ENCODE measurements around the gene RPL41. TPM values are rescaled to one million over a fixed set of nuclear protein-coding genes. Genes with fewer than 3 reads are reported as not detected.

The RPL41 gene
- total RNA-seq, 6 experiments from 2014 or later: 2,722 to 3,464 (median 3,292) TPM

DNA sequence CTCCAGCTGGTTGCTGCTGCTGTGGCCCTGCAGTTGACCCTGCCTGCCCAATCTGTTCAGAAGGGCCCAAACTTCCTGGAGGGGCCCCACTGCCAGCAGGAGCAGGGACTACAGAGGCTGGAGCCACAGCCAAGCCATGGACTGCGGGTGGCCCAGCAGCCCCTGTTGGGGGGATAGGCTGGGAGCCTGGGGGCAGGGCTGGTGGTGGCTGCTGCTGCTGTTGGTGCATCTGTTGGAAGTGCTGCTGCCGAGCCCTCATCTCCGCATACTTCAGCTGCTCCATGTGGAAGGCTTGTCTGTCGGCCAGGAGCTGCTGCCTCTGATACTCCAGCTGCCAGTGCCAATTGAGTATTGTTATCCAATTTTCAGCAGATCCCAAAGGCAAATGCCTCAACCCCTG, 48.9 kb downstream of the RPL41 start:
- DNase-seq: no peak
- Mint-ChIP-seq H3K4me1 (ENCODE audit: low read depth) (peaks cover 25% of the 10 kb centered on the region), H3K27ac (peak overlapping the region; percentile 63), H3K36me3 (ENCODE audit: low read depth) (peaks cover 46% of the 10 kb centered on the region), H3K9me3 (no peaks in the 10 kb centered on the region), H3K4me3 (no peak overlapping the region), H3K27me3 (ENCODE audit: insufficient read depth) (peaks cover 38% of the 10 kb centered on the region)
- TF ChIP-seq CTCF (IDR thresholded peaks at IDR 0.05): no peak

Other genes with a start within 250 kb of the RPL41 start
- gene PYM1, start 188.7 kb upstream of the RPL41 start, total RNA-seq (2021; fragmentation: NEBNext Ultra II Directional; extraction: Animal tissue kit (Norgen Biotek cat#: 25700)): 10 to 100 TPM; 25.0 to 32.3 (median 28.3) TPM
- 10 to 100 TPM; 67.1 to 87.4 (median 79.6) TPM for gene DGKA, start 185.5 kb upstream of the RPL41 start, total RNA-seq (2021; fragmentation: NEBNext Ultra II Directional; extraction: Animal tissue kit (Norgen Biotek cat#: 25700))
- gene PMEL, start 150.6 kb upstream of the RPL41 start, total RNA-seq (2021; fragmentation: NEBNext Ultra II Directional; extraction: Animal tissue kit (Norgen Biotek cat#: 25700)): 1 to 10 TPM in 1 of 6 experiments, under 1 TPM in 5; 0.47 to 1.3 (median 0.59) TPM
- gene CDK2, start 149.8 kb upstream of the RPL41 start, total RNA-seq (2021; fragmentation: NEBNext Ultra II Directional; extraction: Animal tissue kit (Norgen Biotek cat#: 25700)): 10 to 100 TPM; 27.1 to 61.0 (median 53.9) TPM
- gene RAB5B, start 142.6 kb upstream of the RPL41 start, total RNA-seq (2021; fragmentation: NEBNext Ultra II Directional; extraction: Animal tissue kit (Norgen Biotek cat#: 25700)): 100 to 1,000 TPM in 2 of 6 experiments, 10 to 100 TPM in 4; 90.2 to 107 (median 96.5) TPM
- gene SUOX, start 119.4 kb upstream of the RPL41 start, total RNA-seq (2021; fragmentation: NEBNext Ultra II Directional; extraction: Animal tissue kit (Norgen Biotek cat#: 25700)): 10 to 100 TPM; 15.2 to 19.4 (median 17.0) TPM
- 1 to 10 TPM; 5.2 to 7.2 (median 5.9) TPM for gene IKZF4, start 95.6 kb upstream of the RPL41 start, total RNA-seq (2021; fragmentation: NEBNext Ultra II Directional; extraction: Animal tissue kit (Norgen Biotek cat#: 25700))
- 100 to 1,000 TPM in 1 of 6 experiments, 10 to 100 TPM in 5; 40.7 to 151 (median 52.1) TPM for gene RPS26, start 74.7 kb upstream of the RPL41 start, total RNA-seq (2021; fragmentation: NEBNext Ultra II Directional; extraction: Animal tissue kit (Norgen Biotek cat#: 25700))
- gene ERBB3, start 36.5 kb upstream of the RPL41 start, total RNA-seq (2021; fragmentation: NEBNext Ultra II Directional; extraction: Animal tissue kit (Norgen Biotek cat#: 25700)): 1 to 10 TPM; 1.0 to 2.5 (median 1.8) TPM
- 100 to 1,000 TPM; 144 to 190 (median 177) TPM for gene PA2G4, start 12.1 kb upstream of the RPL41 start, total RNA-seq (2021; fragmentation: NEBNext Ultra II Directional; extraction: Animal tissue kit (Norgen Biotek cat#: 25700))
- gene ZC3H10, start 1.6 kb downstream of the RPL41 start, total RNA-seq (2021; fragmentation: NEBNext Ultra II Directional; extraction: Animal tissue kit (Norgen Biotek cat#: 25700)): 1 to 10 TPM; 3.3 to 4.7 (median 3.8) TPM
- gene ESYT1, start 11.6 kb downstream of the RPL41 start, total RNA-seq (2021; fragmentation: NEBNext Ultra II Directional; extraction: Animal tissue kit (Norgen Biotek cat#: 25700)): 100 to 1,000 TPM; 136 to 174 (median 151) TPM
- 100 to 1,000 TPM in 5 of 6 experiments, 10 to 100 TPM in 1; 84.5 to 119 (median 108) TPM for gene MYL6B, start 36.0 kb downstream of the RPL41 start, total RNA-seq (2021; fragmentation: NEBNext Ultra II Directional; extraction: Animal tissue kit (Norgen Biotek cat#: 25700))
- gene MYL6, start 41.7 kb downstream of the RPL41 start, total RNA-seq (2021; fragmentation: NEBNext Ultra II Directional; extraction: Animal tissue kit (Norgen Biotek cat#: 25700)): 1,000 to 10,000 TPM; 2,668 to 3,384 (median 3,141) TPM
- 10 to 100 TPM; 72.1 to 99.8 (median 87.1) TPM for gene SMARCC2, start 72.8 kb downstream of the RPL41 start, total RNA-seq (2021; fragmentation: NEBNext Ultra II Directional; extraction: Animal tissue kit (Norgen Biotek cat#: 25700))
- gene RNF41, start 105.3 kb downstream of the RPL41 start, total RNA-seq (2021; fragmentation: NEBNext Ultra II Directional; extraction: Animal tissue kit (Norgen Biotek cat#: 25700)): 100 to 1,000 TPM in 1 of 6 experiments, 10 to 100 TPM in 5; 65.9 to 103 (median 71.2) TPM
- 10 to 100 TPM; 46.8 to 53.6 (median 49.4) TPM for gene NABP2, start 107.7 kb downstream of the RPL41 start, total RNA-seq (2021; fragmentation: NEBNext Ultra II Directional; extraction: Animal tissue kit (Norgen Biotek cat#: 25700))
- under 1 TPM in 1 of 6 experiments, not detected in 5; 0.10 TPM for gene SLC39A5, start 113.4 kb downstream of the RPL41 start, total RNA-seq (2021; fragmentation: NEBNext Ultra II Directional; extraction: Animal tissue kit (Norgen Biotek cat#: 25700))
- 10 to 100 TPM; 57.9 to 87.8 (median 68.6) TPM for gene ANKRD52, start 141.8 kb downstream of the RPL41 start, total RNA-seq (2021; fragmentation: NEBNext Ultra II Directional; extraction: Animal tissue kit (Norgen Biotek cat#: 25700))
- gene COQ10A, start 150.3 kb downstream of the RPL41 start, total RNA-seq (2021; fragmentation: NEBNext Ultra II Directional; extraction: Animal tissue kit (Norgen Biotek cat#: 25700)): 10 to 100 TPM in 1 of 6 experiments, 1 to 10 TPM in 5; 6.4 to 10.7 (median 8.2) TPM
- 100 to 1,000 TPM; 196 to 247 (median 232) TPM for gene CS, start 183.7 kb downstream of the RPL41 start, total RNA-seq (2021; fragmentation: NEBNext Ultra II Directional; extraction: Animal tissue kit (Norgen Biotek cat#: 25700))
- 100 to 1,000 TPM; 177 to 275 (median 188) TPM for gene CNPY2, start 199.4 kb downstream of the RPL41 start, total RNA-seq (2021; fragmentation: NEBNext Ultra II Directional; extraction: Animal tissue kit (Norgen Biotek cat#: 25700))
- 10 to 100 TPM in 5 of 6 experiments, 1 to 10 TPM in 1; 9.0 to 16.7 (median 14.6) TPM for gene PAN2, start 217.4 kb downstream of the RPL41 start, total RNA-seq (2021; fragmentation: NEBNext Ultra II Directional; extraction: Animal tissue kit (Norgen Biotek cat#: 25700))
- gene IL23A, start 222.3 kb downstream of the RPL41 start, total RNA-seq (2021; fragmentation: NEBNext Ultra II Directional; extraction: Animal tissue kit (Norgen Biotek cat#: 25700)): under 1 TPM in 1 of 6 experiments, not detected in 5; 0.38 TPM
- gene STAT2, start 243.5 kb downstream of the RPL41 start, total RNA-seq (2021; fragmentation: NEBNext Ultra II Directional; extraction: Animal tissue kit (Norgen Biotek cat#: 25700)): 100 to 1,000 TPM in 2 of 6 experiments, 10 to 100 TPM in 4; 78.6 to 105 (median 95.2) TPM
- gene APOF, start 246.2 kb downstream of the RPL41 start, total RNA-seq (2021; fragmentation: NEBNext Ultra II Directional; extraction: Animal tissue kit (Norgen Biotek cat#: 25700)): not detected

Data from HFFc6 (cell line).